Neutrophil (primary cell): Measurements from ENCODE around the gene TERB2.

ENCODE experiments used
- H3K27ac ChIP-seq: fragments of 200-600 bp; sonication (generic); 2 replicates; pipeline ENCODE4 v1.5.1; 2016; ENCODE audit warnings: mild to moderate bottlenecking, moderate library complexity
- H3K27me3 ChIP-seq: fragments of 200-600 bp; sonication (generic); 2 replicates; pipeline ENCODE4 v1.6.0; 2016; ENCODE audit warnings: mild to moderate bottlenecking
- H3K36me3 ChIP-seq: fragments of 200-600 bp; sonication (generic); 2 replicates; pipeline ENCODE4 v1.5.1; 2017
- H3K4me1 ChIP-seq, 2 experiments: fragments of 200-600 bp in 1 of 2; sonication (generic) in 1 of 2; 1 replicate in 1 of 2; 2 replicates in 1 of 2; pipeline versions ENCODE4 v1.5.1 to v1.6.1; 2013 to 2016; ENCODE audit warnings: low read depth in 1 of 2, low read length in 1 of 2, mild to moderate bottlenecking in 1 of 2, moderate library complexity in 1 of 2; ENCODE audit not compliant: control insufficient read depth in 1 of 2, insufficient read depth in 1 of 2
- H3K4me3 ChIP-seq, 2 experiments: fragments of 200-600 bp in 1 of 2; sonication (generic) in 1 of 2; 1 replicate in 1 of 2; 2 replicates in 1 of 2; pipeline ENCODE4 v1.5.1; 2013 to 2016; ENCODE audit warnings: low read depth in 1 of 2, low read length in 1 of 2, mild to moderate bottlenecking in 1 of 2, moderate library complexity in 1 of 2
- H3K9me3 ChIP-seq: fragments of 200-600 bp; sonication (generic); 2 replicates; pipeline ENCODE4 v1.5.1; 2016
- CTCF ChIP-seq: fragments of 200-600 bp; sonication (generic); IDR thresholded peaks from 2 replicates; pipeline ENCODE4 v1.5.1; 2016; ENCODE audit warnings: antibody characterized with exemption

The TERB2 gene

GRCh38 chr15:45027220-45027619 lies 70.7 kb downstream of the TERB2 start:
- Histone ChIP-seq H3K4me1 (peaks cover 16 to 18% of the 10 kb centered on the region in 2 experiments), H3K4me3 (no peak overlapping the region), H3K27me3 (peaks cover 4% of the 10 kb centered on the region), H3K36me3 (no peaks in the 10 kb centered on the region), H3K9me3 (no peaks in the 10 kb centered on the region), H3K27ac (no peak overlapping the region)
- no peak for TF ChIP-seq CTCF
